ENCODE results near the gene APOA4.

The APOA4 gene

DNA sequence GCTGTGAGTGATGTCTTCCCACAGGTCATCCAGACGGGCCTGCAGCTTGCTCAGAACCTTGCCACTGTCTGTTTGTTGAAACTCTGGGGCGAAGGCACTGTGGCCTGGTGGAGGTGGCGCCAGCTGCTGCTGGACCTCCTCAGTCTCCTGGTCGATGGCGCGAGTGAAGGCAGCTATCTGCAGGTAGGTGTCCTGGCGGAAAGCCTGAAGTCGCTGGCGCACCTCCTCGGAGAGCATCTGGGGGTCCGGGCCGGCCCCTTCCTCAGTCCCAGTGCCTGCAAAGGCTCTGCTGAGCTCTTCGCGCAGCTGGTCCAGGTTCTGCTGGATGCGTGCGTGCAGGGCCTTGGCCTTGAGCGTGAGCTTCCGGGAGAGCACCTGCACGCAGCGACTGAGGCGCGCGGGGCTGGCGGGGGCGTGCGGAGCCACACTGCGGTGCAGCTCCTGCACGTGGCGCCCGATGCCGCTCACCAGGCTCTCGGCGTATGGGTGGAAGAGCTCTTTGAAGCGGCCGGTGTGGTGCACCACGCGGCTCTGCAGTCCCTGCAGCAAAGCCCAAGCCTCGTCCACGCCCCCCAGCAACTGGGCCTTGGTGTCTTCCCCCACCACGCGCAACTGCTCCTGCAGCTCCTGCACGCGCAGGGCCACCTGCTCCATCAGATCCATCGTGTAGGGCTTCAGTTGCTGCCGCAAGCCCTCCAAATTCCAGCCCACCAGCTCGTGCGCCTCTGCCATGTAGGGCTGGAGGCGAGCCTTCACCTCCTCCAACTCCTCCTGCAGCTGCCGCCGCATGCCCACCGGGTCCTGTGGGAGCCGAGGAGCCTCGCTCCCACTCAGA is 32.7 kb downstream of the APOA4 start:
- TF ChIP-seq GATA2 (IDR thresholded peaks at IDR 0.05; ENCODE audit: low read depth, low read length) = no peak
- TF ChIP-seq GATA3 (IDR thresholded peaks at IDR 0.05; ENCODE audit: low read depth, low read length) = no peak

DNA sequence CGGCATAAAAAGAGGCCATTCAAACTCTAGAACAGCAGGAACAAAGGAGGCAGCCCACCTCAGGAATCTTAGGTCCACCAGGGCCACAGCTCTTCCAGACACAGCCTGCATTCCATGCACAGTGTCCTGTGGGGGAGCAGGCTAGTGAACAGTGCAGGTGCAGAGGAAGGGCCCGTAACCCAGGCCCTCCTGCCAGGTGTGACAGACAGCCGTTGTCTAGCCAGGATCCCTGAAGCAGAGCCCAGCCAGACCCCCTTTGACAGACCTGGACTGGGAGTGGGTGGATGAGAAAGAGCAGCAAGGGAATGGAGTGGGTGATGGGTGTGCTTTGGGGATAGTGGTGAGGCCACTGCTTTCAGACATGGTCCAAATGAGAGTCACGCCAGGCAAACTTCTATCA is 34.1 kb downstream of the APOA4 start:
- TF ChIP-seq GATA3 (IDR thresholded peaks at IDR 0.05; ENCODE audit: low read depth, low read length) (no peak), GATA2 (IDR thresholded peaks at IDR 0.05; ENCODE audit: low read depth, low read length) (no peak)

DNA sequence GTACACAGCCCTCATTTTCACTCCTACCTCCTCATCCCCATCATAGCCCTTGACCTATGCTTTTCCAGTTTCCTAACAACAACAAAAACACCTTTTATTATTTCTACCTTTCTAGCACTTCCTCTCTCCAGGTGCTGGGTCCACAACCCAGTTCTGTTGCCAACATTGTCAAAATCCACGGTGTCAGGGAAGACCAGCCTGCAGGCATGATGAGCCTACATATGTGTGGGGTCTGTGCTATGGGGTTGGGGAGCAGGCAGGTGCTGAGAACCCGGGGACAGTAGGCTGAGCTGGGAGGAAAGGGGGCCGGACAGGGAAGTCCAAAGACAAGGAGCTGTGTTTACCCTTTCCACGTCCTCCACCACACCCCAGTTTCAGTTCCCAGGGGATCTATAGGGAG is 34.6 kb downstream of the APOA4 start:
- TF ChIP-seq GATA2 (IDR thresholded peaks at IDR 0.05; ENCODE audit: low read depth, low read length) (no peak), GATA3 (IDR thresholded peaks at IDR 0.05; ENCODE audit: low read depth, low read length) (no peak)

DNA sequence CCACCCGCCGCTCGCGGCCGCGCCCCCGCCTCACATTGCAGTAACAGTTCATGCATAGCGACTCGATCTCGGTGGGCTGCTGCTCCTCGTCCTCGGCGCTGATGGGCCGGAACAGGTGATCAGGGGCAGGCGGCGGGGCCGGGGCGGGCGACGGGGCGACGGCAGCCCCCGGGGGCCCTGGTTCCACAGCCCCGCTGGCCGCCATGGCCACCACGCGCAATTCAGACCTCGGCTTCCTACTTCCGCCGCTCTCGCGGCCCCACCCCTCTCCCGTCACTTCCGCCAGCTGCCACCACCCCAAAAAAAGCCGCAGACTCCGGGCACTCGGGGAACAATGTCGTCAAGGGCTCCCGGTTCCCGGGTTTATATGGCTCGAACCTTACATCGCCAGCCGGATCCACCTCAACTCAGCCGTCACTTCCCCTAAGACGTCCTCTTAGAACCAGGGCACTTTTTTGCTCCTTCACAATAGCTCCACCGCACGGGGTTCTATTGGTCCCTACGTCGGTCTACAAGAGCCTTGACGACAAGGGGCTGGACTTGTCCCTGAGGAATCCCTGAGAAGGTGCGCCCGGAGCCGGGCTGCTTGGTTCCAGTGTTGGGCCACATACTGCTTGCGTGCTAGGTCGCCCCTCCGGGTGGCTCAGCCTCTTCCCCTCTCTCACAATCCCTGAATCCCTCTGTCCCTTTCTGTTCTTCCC is 35.2 kb downstream of the APOA4 start, which contains the start of gene ZPR1:
ZPR1 (minus strand) TSS at position 238 of the 701 bp plus-strand sequence; CDS start at position 205, 33 bp downstream.
- TF ChIP-seq GATA3 (IDR thresholded peaks at IDR 0.05; ENCODE audit: low read depth, low read length) (no peak), GATA2 (IDR thresholded peaks at IDR 0.05; ENCODE audit: low read depth, low read length) (no peak)

DNA sequence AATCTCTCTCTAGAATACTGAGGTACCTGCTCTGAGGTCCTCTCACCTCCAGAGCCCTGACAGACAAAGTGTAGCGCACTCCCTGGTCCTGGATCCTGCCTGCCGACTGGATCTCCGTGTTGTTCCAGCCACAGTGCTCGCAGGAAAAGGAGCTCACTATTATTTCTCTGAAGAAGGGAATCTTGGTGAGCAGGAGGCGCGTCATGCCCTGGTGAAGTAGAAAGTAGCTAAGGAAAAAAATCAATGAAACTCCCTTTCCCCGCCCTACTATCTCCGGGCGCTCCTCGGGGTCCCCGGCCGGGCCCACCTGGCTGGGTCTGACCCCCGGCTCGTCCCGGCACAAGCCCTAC is 35.7 kb downstream of the APOA4 start:
- TF ChIP-seq GATA2 (IDR thresholded peaks at IDR 0.05; ENCODE audit: low read depth, low read length) = no peak
- TF ChIP-seq GATA3 (IDR thresholded peaks at IDR 0.05; ENCODE audit: low read depth, low read length) = no peak

DNA sequence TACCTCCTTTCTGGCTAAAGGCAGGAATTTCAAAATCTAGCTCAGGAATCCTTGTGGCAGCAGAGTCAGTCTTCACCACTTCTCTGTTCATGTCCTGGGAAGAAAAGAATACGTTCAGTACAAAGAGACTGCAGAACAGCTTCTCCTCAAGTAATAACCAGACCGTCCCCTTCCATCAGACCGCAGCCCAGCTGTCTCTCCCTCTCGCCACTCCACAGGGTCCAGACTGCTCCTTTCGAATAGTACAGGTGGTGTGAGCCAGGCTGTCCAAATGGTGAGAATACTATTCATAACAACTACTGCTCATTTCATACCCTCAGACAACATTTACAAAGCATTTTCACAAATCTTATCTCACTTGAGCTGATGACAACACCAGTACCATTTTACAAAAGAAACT is 36.1 kb downstream of the APOA4 start:
- TF ChIP-seq GATA3 (IDR thresholded peaks at IDR 0.05; ENCODE audit: low read depth, low read length) = no peak
- no peak for TF ChIP-seq GATA2 (IDR thresholded peaks at IDR 0.05; ENCODE audit: low read depth, low read length)

DNA sequence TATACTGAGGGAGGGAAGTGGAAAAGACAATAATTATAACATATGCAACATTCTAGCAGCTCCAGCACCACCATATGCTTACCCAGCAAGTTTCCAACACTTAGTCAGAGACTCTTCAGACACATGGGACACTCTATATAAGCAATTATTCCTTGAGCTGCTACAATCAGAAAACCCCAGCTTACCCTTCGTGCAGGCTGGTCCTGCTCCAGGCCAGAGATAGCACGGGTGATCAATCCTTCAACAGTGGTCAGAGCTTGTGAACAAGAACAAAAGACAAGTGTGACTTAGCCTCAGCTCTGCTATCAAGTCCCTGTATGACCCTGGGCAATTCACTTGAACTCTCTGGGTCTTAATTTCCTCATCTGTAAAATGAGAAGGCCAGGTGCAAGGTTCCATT is 36.8 kb downstream of the APOA4 start:
- TF ChIP-seq GATA3 (IDR thresholded peaks at IDR 0.05; ENCODE audit: low read depth, low read length) = no peak

DNA sequence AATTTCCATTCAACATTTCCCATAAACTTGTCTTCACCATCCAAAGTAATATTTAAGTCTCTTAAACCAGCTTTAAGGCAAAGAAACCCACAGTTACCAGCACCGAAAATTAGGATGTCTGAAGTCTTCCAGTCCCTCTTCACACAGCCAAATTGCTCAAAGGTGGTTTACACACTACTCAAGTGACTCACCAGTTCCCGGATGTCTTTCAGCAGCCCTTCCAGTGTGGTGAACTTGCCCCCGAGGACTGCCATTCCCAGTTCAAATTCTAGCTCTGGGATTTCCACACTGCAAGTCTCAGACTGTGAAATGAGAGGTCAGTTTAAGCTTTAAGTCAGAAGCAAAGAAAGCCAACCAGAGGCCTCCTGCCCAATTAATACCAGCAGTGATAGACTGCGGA is 40.4 kb downstream of the APOA4 start:
- no peak for TF ChIP-seq GATA3 (IDR thresholded peaks at IDR 0.05; ENCODE audit: low read depth, low read length)
- no peak for TF ChIP-seq GATA2 (IDR thresholded peaks at IDR 0.05; ENCODE audit: low read depth, low read length)

DNA sequence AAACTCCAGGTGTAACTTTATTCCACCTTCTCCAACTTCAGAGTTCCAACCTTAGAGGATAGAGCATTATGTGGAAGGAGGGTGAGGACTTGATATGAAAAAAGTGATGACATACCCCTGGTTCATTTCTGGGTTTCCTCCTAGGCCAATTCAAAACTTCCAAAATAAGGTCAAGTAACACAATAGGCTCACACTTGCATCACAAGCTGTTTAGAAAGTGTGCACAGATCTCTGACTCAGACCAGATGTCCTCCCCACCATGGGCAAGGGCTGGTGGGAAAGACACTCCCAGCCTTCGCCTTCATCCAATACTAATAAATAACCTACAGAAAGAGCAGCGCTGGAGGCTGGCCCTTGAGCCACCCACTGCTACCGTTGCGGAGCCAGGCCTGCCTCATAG is 44.5 kb downstream of the APOA4 start:
- no peak for TF ChIP-seq GATA3 (IDR thresholded peaks at IDR 0.05; ENCODE audit: low read depth, low read length)
- no peak for TF ChIP-seq GATA2 (IDR thresholded peaks at IDR 0.05; ENCODE audit: low read depth, low read length)

DNA sequence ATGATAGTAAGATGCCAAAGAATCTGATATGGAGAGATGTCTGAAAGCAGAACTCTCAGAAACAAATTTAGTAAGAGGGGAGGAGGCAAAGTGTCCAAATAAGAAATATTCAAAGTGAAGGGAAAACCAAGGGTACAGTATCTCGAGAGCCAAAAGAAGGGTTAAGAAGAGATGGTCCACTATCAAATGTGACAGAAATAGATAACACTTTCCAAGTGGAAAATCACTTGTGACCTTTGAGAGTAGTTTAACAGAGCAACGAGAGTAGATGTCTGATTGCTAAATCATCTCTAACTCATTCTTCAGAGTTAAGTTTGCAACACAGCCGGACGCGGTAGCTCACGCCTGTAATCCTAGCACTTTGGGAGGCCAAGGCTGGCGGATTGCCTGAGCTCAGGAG is 46.0 kb downstream of the APOA4 start:
- TF ChIP-seq GATA3 (IDR thresholded peaks at IDR 0.05; ENCODE audit: low read depth, low read length) (no peak), GATA2 (IDR thresholded peaks at IDR 0.05; ENCODE audit: low read depth, low read length) (no peak)

DNA sequence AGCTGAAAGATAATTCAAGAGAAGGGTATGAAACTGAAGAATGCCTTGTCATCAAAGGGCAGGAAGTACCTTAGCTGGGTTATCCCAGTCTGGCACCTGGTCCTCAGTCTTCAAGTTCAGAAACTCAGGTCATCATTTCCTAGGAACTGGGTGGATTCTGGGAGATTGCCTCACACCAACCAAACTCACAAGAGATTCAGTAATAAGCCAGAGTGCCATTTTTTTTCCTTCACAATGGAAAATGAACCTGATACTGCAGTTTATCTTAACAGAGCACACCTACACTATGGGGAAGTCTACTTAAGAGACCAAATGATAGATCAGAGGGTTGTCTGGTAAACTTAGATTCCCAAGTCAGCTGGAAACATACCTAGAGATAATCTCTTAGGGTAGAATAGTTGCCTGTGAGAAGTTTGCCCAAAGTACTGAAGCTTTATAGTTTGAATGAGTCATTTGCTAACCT is 46.6 kb downstream of the APOA4 start:
- TF ChIP-seq GATA3 (IDR thresholded peaks at IDR 0.05; ENCODE audit: low read depth, low read length) (no peak), GATA2 (IDR thresholded peaks at IDR 0.05; ENCODE audit: low read depth, low read length) (no peak)

DNA sequence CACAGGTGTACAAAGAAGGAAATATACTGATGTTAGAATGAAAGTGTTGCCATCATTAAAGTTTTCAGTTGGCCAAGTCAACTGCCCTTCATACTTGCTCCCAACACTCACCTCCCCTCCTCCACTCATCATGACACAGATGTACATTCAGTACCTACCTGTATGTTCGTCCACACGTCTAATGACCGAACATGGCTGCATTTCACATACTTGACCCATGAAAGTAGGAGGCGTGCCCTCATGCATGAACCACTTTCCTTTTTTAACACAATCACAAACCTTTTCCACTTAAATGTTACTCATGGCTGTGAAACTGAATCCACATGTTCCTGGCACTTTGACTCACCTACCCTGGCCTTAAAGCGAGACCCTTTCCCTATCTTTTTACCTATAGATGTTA is 47.1 kb downstream of the APOA4 start:
- no peak for TF ChIP-seq GATA3 (IDR thresholded peaks at IDR 0.05; ENCODE audit: low read depth, low read length)
- TF ChIP-seq GATA2 (IDR thresholded peaks at IDR 0.05; ENCODE audit: low read depth, low read length) = no peak

DNA sequence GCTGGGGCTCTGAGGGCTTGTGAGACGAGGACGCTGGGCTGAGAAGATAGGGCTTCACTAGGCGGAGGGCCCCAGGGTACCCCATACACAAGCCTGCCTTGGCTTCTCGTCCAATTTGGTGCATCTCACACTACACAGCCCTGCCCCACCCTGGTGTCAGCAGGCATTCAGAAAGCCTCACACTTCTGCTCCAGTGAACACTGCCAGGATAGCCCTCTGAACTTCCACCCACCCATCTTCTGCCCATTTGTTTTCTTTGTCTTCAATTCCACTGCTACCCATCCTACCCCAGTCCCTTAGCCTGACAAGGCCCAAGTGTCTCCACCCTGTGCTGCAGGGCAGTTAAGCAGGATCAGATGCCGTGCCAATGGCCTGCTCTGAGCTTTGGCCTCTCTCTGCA is 48.4 kb downstream of the APOA4 start:
- TF ChIP-seq GATA2 (IDR thresholded peaks at IDR 0.05; ENCODE audit: low read depth, low read length) (no peak), GATA3 (IDR thresholded peaks at IDR 0.05; ENCODE audit: low read depth, low read length) (no peak)

DNA sequence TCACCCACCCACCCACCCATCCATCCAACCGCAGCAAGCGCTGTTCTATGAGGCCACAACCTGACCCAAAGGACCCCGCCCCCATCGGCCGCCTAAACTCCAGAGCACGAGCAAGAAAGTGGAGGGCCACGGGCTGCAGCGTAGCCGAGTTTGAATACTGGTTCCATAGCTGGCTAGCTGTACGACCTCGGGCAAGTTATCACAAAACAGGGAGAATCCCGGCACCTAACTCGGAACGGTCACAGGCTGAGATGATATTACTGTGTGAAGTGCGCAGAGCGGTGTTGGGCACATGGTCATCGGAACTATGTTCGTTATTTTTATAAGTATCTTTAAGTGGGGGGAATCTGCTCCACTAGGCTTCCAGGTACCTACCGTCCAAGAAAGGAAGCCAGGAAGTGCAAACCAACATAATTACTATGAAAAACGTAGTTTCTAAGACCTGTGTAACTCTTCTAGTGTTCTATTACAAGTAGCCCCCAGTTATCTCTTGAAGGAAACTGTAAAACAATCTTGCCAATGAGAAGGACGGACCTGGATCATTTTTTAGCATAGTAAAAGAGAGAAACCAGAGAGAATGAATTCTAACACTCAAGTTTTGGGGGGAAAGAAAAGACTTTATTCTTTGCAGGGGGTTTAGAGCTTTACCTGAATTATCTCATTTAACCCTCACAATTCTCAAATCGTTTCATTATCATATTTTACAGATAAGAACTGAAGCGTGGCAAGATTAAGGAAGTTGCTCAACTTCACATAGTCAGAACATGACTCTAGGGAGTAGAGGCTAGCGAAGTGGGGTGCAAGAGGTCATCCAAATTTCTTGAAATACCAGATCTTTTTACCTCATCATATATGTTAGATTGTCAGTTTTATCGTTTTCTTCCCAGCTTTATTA is 49.7 kb downstream of the APOA4 start:
- no peak for TF ChIP-seq GATA2 (IDR thresholded peaks at IDR 0.05; ENCODE audit: low read depth, low read length)
- no peak for TF ChIP-seq GATA3 (IDR thresholded peaks at IDR 0.05; ENCODE audit: low read depth, low read length)

Data from SH-SY5Y (cell line).